MM.1S (cell line): Measurements from ENCODE around the gene MED27.

Experiments used
- DNase-seq: peaks from one replicate; pipeline ENCODE4 v3.0.0-alpha.2; 2015
- H2AFZ ChIP-seq: fragments of 300-600 bp; sonication (generic); 2 replicates; pipeline ENCODE4 v1.6.0; 2016; ENCODE audit warnings: antibody characterized with exemption, low read length
- H3F3A ChIP-seq: fragments of 300-600 bp; sonication (generic); 2 replicates; pipeline ENCODE4 v1.6.1; 2016; ENCODE audit warnings: mild to moderate bottlenecking, antibody characterized with exemption, low read length, moderate library complexity, mixed read lengths; ENCODE audit not compliant: insufficient read depth
- H3K27ac ChIP-seq: fragments of 300-600 bp; sonication (generic); 2 replicates; pipeline ENCODE4 v1.5.1; 2016; ENCODE audit warnings: mild to moderate bottlenecking, low read length
- H3K27me3 ChIP-seq: fragments of 300-600 bp; sonication (generic); replicated peaks from 2 replicates; pipeline ENCODE4 v1.6.0; 2016; ENCODE audit warnings: low read length; ENCODE audit not compliant: insufficient read depth
- H3K36me3 ChIP-seq: fragments of 300-600 bp; sonication (generic); replicated peaks from 2 replicates; pipeline ENCODE4 v1.6.1; 2016; ENCODE audit warnings: mild to moderate bottlenecking, low read length, mixed read lengths; ENCODE audit not compliant: insufficient read depth
- H3K4me1 ChIP-seq: fragments of 300-600 bp; sonication (generic); 2 replicates; pipeline ENCODE4 v1.6.1; 2016; ENCODE audit warnings: low read length, mixed read lengths
- H3K4me2 ChIP-seq: fragments of 300-600 bp; sonication (generic); 2 replicates; pipeline ENCODE4 v1.6.0; 2016; ENCODE audit warnings: low read depth, low read length
- H3K4me3 ChIP-seq: fragments of 300-600 bp; sonication (generic); 2 replicates; pipeline ENCODE4 v1.5.1; 2016; ENCODE audit warnings: low read length, mixed read lengths
- H3K79me2 ChIP-seq: fragments of 300-600 bp; sonication (generic); 2 replicates; pipeline ENCODE4 v1.6.1; 2016; ENCODE audit warnings: mixed run types, low read length, mixed read lengths
- H3K9ac ChIP-seq: fragments of 300-600 bp; sonication (generic); 2 replicates; pipeline ENCODE4 v1.6.1; 2016; ENCODE audit warnings: low read length, mixed read lengths
- H3K9me2 ChIP-seq: fragments of 300-600 bp; sonication (generic); replicated peaks from 2 replicates; pipeline ENCODE4 v1.6.1; 2016; ENCODE audit warnings: mild to moderate bottlenecking, low read length, mixed read lengths; ENCODE audit not compliant: insufficient read depth
- H3K9me3 ChIP-seq: fragments of 300-600 bp; sonication (generic); replicated peaks from 2 replicates; pipeline ENCODE4 v1.6.1; 2016; ENCODE audit warnings: mild to moderate bottlenecking, low read length, mixed read lengths; ENCODE audit not compliant: insufficient read depth
- H4K20me1 ChIP-seq: fragments of 300-600 bp; sonication (generic); 2 replicates; pipeline ENCODE4 v1.6.1; 2016; ENCODE audit warnings: mild to moderate bottlenecking, low read length, moderate library complexity, mixed read lengths; ENCODE audit not compliant: insufficient read depth
- CTCF ChIP-seq: fragments of 300-600 bp; sonication (generic); IDR thresholded peaks from 2 replicates; pipeline ENCODE4 v1.5.1; 2016; ENCODE audit warnings: antibody characterized with exemption, low read length, mixed read lengths
- EZH2 ChIP-seq: fragments of 300-600 bp; sonication (generic); optimal IDR thresholded peaks from 2 replicates; pipeline ENCODE3; 2017; ENCODE audit warnings: low read depth, mild to moderate bottlenecking, antibody characterized with exemption, low read length, mixed read lengths
- EZH2phosphoT487 ChIP-seq: fragments of 300-600 bp; sonication (generic); IDR thresholded peaks from 2 replicates; pipeline ENCODE4 v1.6.1; 2018; ENCODE audit warnings: antibody characterized with exemption, low read length

MED27 gene

GRCh38 chr9:131879181-131879910 lies 200.3 kb downstream of the MED27 start:
- no peak overlapping the region for H3K4me2 ChIP-seq
- no peak overlapping the region for H3K9ac ChIP-seq

DNA sequence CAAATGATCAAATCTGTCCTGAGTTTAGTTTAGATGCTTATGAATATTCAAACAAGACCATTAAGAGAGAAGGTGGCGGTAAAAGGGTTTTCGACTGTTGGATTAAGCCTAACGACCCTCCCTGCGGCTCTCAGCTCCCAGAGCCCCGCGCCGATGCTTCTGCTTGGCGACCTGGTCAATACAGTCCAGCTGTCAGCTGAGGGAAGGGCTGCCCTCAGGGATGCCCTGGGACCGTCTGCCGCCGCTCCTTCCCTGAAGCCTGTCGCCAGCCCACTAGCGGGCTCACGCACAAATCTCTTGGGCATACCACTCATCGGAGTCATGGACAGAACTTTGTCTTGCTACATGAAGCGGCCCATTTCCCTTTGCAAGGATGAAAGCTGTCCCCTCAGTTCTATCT lies 203.2 kb downstream of the MED27 start:
- no peak overlapping the region for H3K4me3 ChIP-seq
- no peak for DNase-seq
- H2AFZ ChIP-seq, result no peak overlapping the region
- H3K9me2 ChIP-seq, result no peaks in the 10 kb centered on the region
- H3K36me3 ChIP-seq, result no peaks in the 10 kb centered on the region
- H3F3A ChIP-seq, result no peaks in the 10 kb centered on the region
- no peak for TF ChIP-seq EZH2phosphoT487
- no peak for TF ChIP-seq EZH2
- no peak for TF ChIP-seq CTCF
- H4K20me1 ChIP-seq, result no peaks in the 10 kb centered on the region
- H3K9me3 ChIP-seq, result no peaks in the 10 kb centered on the region
- no peak overlapping the region for H3K4me2 ChIP-seq
- H3K27me3 ChIP-seq, result no peaks in the 10 kb centered on the region
- H3K79me2 ChIP-seq, result no peaks in the 10 kb centered on the region
- no peak overlapping the region for H3K9ac ChIP-seq
- no peak overlapping the region for H3K27ac ChIP-seq
- no peaks in the 10 kb centered on the region for H3K4me1 ChIP-seq

More at GRCh38 chr9:131879181-131879910, 200.3 kb downstream of the MED27 start:
- Histone ChIP-seq H3K79me2 (no peaks in the 10 kb centered on the region), H3K4me1 (no peaks in the 10 kb centered on the region), H3K4me3 (no peak overlapping the region), H3K9me3 (no peaks in the 10 kb centered on the region), H3K27me3 (no peaks in the 10 kb centered on the region), H4K20me1 (no peaks in the 10 kb centered on the region), H3K27ac (no peak overlapping the region), H2AFZ (no peak overlapping the region), H3K36me3 (no peaks in the 10 kb centered on the region), H3F3A (no peaks in the 10 kb centered on the region), H3K9me2 (no peaks in the 10 kb centered on the region)
- TF ChIP-seq EZH2 (no peak), CTCF (no peak), EZH2phosphoT487 (no peak)
- no peak for DNase-seq

DNA sequence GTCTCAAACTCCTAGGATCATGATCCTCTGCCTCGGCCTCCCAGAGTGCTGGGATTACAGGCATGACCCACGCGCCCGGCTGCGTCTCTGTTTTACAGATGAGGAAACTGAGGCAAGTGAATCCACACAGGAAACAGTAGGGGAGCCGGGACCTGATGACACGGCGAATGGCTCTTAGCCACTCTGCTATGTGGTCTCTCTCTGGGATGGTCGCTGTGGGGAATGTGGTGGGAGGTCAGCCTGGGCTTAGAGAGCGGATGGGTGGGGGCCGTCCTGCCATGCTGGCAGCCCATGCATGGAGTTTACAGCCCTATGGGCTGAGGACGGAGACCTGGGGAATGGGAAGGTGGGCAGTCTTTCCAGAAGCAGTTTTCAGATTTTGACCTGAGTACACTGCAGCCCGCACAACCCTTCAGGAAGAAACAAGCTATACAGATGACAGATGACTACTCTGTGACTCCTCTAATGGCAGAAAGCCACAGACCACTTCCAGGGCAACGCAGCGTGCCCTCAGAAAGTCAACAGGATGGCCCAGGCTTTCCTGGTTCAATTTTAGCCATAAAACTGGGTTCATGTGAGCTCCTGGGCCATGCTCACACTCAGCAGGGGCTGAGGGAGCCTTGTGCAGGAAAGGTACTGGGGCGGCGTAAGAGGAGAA lies 203.7 kb downstream of the MED27 start:
- H3K9me3 ChIP-seq, result no peaks in the 10 kb centered on the region
- H3F3A ChIP-seq, result no peaks in the 10 kb centered on the region
- TF ChIP-seq EZH2, result no peak
- no peak for TF ChIP-seq CTCF
- TF ChIP-seq EZH2phosphoT487, result no peak
- no peaks in the 10 kb centered on the region for H3K27me3 ChIP-seq
- no peaks in the 10 kb centered on the region for H3K9me2 ChIP-seq
- no peaks in the 10 kb centered on the region for H3K36me3 ChIP-seq
- H2AFZ ChIP-seq, result no peak overlapping the region
- H3K4me3 ChIP-seq, result no peak overlapping the region
- H3K4me2 ChIP-seq, result no peak overlapping the region
- H3K4me1 ChIP-seq, result no peaks in the 10 kb centered on the region
- no peak overlapping the region for H3K9ac ChIP-seq
- H3K27ac ChIP-seq, result no peak overlapping the region
- no peak for DNase-seq
- H4K20me1 ChIP-seq, result no peaks in the 10 kb centered on the region
- H3K79me2 ChIP-seq, result no peaks in the 10 kb centered on the region
